GM18868 (cell line): ENCODE measurements around the gene OR52A1.
A peak's percentile ranks its signal among the peaks of the same experiment; 100 is the strongest.

Experiments used
- ATAC-seq: cut with Tn5 transposase; IDR thresholded peaks from one replicate; pipeline ENCODE4 v1.9.1; 2021; ENCODE audit warnings: mild to moderate bottlenecking, moderate library complexity; ENCODE audit not compliant: unreplicated experiment

OR52A1 gene

DNA sequence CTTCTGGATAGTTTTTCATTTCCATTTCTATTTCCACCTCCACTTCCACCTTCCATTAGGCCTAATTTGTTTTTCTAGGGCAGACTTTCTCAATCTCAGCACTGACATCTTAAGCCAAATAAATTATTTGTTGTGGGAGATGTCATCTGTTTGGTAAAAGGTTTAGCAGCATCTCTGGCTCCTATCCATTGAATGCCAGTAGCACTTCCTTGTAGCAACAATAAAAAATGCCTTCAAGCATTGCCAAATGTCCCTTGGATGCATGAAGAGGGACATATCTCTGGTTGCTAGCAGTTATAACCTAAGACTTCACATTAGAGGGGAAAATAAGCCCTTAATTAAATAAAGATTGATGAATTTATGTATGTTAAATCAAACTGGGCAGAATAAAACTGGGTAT lies 18.3 kb downstream of the OR52A1 start:
- no peak for ATAC-seq

DNA sequence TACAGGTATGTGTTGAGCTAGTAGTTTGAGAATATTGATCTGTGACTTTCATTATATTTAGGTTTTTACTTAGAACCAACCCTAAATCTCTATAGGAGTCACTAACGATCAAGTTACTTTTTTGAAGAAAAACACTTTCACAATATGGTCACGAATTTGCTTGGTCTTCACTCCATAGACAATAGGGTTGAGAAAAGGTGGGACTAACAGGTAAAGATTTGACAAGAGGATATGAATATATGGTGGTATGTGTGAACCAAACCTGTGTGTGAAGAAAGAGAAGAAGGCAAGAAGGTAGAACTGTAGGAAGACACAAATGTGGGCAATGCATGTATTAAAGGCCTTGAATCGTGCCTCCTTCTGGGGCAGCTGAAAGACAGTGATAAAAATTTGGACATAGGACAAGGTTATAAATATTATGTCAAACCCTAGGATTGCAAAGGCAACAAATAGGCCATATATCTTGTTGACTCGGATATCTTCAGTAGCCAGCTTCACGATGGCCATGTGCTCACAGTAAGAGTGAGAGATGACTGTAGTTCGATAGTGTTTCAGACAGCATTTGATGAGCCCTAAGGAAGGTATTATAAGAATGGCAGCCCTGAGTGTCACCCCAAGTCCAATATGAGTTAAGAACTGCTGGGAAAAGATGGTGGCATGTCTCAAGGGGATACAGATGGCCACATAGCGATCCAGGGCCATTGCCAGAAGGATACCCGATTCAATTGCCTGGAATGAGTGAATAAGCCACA lies 22.8 kb downstream of the OR52A1 start:
- ATAC-seq: no peak

DNA sequence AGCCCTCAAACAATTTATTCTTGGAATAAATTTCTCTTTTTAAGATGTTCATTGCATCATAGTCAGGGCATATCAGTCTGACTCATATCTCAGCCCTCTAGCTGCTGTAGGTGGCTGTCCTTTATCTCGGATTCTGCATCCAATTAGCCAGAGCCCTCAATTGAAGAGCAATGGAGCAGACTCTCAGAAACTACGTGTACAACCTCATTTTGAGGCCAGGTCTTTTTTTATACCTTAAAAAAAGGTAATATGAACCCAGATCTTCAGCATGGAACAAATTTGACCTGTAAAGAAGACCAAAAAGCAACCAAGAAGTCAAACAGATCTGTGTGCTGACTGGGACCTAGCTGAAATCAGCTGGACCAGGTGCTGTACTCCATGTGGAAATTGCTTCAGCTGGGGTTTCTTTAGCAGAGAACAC lies 25.1 kb downstream of the OR52A1 start:
- ATAC-seq: no peak

DNA sequence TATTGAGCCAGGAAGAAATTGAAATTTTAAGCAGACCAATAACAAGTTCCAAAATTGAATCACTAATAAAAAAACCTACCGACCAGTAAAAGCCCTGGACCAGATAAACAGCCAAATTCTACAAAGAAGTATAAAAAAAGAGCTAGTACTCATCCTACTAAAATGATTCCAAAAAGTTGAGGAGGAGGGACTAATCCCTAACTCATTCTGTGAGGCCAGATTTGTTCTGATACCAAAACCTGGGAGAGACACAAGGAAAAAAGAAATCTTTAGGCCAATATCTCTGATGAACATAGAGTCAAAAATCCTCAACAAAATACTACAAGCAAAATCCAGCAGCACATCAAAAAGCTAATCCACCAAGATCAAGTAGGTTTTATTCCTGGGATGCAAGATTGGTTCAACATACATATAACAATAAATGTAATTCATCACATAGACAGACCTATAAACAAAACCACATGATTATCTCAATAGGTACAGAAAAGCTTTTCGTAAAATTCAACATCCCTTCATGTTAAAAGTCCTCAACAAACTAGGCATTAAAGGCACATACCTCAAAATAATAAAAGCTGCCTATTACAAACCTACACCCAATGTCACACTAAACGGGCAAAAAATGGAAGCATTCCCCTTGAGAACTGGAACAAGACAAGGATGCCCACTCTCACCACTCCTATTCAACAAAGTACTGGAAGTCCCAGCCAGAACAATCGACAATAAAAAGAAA lies 29.5 kb downstream of the OR52A1 start:
- ATAC-seq: no peak

DNA sequence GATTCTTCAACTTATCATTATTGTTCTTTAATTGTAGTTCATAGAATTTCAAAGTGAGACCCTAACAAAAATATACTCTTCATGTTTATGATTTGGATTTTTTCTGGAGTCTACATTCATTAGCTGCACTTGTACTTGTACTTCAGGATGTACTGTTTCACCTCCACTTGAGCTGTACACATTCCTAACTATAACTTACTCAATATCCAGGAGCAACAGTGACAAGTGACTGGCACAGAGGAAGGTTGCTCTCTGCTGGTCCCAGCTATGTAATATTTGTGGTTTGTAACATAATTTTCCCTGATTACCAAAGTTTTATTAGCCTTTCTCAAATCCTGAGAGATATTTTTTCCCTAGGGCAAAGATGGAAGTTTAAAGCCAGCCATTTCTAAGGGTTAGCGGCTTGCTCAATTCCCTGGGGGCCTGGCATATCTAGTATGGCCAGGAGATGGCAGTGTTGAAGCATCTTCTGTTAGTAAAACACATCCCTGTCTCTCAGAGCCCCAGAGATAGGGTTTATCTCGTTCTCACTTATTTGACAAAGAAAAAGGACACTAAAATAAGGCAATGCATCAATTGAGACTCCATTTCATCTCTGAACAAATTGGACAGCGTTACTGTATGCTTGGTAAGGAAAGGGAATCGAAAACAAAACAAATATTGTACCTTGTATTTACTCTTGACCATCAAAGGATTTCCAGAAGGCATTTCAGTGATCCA lies 30.6 kb downstream of the OR52A1 start:
- ATAC-seq: peak; percentile 98

DNA sequence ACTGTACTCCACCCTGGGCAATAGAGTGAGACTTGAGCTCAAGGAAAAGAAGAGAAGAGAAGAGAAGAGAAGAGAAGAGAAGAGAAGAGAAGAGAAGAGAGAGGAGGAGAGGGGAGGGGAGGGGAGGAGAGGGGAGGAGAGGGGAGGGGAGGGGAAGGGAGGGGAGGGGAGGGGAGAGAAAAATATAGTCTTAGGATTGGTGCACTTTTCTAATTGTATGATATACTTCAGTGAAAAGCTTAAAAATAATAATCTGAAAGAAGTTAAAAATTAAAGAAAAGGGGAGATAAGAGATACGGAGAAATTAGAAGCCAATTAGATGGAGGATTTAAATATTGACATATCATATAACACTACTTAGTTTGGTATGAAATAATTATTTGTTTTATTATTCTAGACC lies 35.7 kb downstream of the OR52A1 start:
- ATAC-seq: no peak

DNA sequence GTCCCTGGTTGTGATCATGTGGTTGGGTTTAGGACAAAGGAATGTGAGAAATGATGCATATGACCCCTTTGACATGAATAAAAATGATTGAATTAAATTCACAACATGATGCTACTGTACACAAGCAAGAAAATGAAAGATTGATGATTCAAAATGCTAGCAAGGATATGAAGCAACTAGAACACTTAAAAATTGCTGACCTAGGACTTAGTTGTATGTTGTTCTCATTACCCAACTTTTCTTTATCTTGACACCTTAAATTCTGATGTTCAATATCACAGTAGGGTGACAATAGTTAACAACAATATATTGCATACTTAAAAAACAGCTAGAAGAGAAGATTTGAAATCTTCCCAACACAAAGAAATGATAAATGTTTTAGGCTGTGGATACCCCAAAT lies 37.0 kb downstream of the OR52A1 start:
- no peak for ATAC-seq

DNA sequence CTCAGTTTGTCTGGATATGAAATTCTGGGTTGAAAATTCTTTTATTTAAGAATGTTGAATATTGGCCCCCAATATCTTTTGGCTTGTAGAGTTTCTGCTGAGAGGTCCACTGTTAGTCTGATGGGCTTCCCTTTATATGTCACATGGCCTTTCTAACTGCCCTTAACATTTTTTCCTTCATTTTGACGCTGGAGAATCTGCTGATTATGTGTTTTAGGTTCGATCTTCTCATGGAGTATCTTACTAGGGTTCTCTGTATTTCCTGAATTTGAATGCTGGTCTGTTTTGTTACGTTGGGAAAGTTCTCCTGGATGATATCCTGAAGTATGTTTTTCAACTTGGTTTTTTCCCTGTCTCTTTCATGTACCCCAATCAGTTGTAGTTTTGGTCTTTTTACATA lies 39.2 kb downstream of the OR52A1 start:
- no peak for ATAC-seq

DNA sequence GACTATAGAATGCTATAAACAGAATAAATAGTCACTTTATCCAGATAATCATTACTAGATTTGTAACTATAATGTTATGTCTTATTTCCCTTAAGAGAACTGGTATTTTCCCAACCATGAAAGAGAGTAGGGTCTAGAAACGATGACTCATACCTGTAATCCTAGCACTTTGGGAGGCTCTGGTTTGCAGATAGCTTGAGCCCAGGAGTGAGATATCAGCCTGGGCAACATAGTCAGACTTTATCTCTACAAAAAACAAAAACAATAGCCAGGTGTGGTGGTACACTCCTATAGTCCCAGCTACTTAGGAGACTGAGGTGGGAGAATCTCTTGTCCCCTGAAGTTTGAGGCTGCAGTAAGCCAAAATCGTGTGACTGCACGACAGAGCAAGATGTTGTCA lies 47.3 kb downstream of the OR52A1 start:
- ATAC-seq: no peak

DNA sequence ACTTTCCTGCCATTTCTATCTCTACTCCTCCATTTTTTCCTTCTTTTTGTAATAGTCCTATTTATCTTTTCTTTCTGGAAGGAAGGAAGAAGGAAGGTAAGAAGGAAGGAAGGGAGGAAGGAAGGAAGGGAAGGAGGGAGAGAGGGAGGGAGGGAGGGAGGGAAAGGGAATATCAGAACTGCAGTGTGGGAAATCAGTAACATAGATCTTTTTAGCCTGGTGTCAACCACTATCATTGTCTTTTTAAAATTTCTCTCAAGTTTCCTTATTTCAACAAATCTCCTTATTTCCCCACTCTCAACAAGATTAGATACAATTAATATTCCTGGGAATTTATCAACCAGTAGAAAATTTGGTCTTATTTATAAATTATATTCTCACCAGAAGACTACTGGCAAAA lies 51.5 kb downstream of the OR52A1 start:
- ATAC-seq: no peak

DNA sequence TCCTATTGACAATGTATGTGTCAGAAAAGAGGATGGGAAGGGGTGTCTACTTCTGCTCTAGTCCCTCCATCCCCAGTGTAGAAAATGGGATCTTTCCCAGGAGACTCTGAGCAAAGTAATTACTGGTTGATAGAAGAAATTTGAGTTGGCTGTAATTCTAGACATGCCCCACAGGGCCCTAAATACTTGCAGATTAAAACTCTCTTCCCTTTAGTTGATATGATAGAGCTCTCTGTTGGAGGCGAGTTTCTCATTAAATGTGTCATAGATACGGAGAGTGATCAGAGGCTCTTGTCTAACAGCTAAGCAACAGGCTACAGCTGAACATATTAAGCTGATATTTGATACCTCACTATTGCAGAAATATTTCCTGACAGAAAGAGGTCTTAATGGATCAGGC lies 52.3 kb downstream of the OR52A1 start:
- no peak for ATAC-seq

DNA sequence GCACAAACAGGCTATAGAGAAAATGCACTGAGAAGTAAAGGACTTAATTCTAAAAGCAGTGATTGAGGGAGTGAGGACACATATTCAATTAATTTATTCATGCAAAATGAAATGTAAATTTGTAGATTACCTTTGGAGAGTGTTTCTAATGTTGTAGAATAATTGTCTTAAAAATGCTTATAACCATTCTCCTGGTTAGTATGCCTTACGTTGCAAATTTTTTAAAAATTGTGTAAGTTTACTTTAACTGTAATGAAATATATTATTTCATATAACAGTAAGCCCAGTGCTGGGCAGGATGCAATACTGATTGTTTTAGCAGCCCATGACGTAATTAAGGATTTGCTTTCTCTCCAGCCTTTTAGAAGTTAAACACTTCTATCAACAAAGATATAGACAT lies 58.5 kb downstream of the OR52A1 start:
- ATAC-seq: no peak
